ENCODE data around the gene RAMACL. TPM values are rescaled to one million over a fixed set of nuclear protein-coding genes. Genes with fewer than 3 reads are reported as not detected.
"Not testable (repeated sequence)": the region's sequence is repeated elsewhere in the genome, so short reads cannot be mapped to it uniquely, and the experiment has no call there.

The RAMACL gene
- total RNA-seq, 1 donor from 2014 or later: 0.39 TPM

DNA sequence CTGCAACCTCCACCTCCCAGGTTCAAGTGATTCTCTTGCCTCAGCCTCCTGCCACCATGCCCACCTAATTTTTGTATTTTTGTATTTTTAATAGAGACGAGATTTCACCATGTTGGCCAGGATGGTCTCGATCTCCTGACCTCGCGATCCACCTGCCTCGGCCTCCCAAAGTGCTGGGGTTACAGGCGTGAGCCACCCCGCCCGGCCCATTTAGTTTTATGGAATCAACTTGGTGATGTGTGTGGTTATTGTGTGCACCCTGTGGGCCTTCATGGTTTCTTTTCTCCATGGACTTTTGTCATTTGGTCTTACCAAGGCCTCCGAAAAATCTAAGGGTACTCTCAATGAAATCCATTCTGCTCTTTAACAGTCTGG, 47.5 kb downstream of the RAMACL start:
- intact Hi-C loops (cut with micrococcal nuclease): not testable (repeated sequence)

DNA sequence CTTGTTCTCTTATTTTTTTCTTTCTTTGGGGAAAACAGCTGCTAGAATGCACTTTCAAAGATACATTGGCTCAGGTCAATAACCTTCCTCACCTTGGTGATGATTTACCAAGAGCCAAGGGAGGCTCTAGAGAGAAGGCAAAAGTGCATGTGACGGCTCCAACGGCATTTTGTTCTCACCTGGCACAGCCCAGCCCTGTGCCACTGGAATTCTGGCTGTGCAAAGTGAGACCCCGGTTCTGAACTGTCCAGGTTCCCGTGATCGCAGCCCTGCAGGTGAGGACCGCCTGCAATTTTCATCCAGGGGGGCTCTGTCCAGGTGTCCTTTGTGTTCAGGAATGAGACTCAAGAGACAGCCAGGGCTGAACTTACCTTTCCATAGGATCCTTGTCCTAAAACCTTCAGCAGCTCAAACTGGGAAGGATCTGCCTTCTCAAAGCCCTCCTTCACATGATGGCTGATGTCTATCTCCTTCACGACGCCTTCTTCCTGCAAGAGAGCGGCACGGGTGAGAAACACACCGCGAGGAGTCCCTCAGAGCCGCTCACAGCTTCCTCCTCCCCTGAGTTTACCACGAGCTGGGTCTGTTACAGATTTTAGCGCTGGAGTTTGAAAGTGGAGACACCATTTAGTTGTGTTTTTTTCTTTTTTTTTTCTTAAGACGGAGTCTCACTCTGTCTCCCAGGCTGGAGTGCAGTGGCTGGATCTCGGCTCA, 48.0 kb downstream of the RAMACL start:
- intact Hi-C loops (cut with micrococcal nuclease): no loop called here

GRCh38 chr6:166534658-166535406, 51.6 kb downstream of the RAMACL start:
- intact Hi-C loops (cut with micrococcal nuclease): no loop called here

DNA sequence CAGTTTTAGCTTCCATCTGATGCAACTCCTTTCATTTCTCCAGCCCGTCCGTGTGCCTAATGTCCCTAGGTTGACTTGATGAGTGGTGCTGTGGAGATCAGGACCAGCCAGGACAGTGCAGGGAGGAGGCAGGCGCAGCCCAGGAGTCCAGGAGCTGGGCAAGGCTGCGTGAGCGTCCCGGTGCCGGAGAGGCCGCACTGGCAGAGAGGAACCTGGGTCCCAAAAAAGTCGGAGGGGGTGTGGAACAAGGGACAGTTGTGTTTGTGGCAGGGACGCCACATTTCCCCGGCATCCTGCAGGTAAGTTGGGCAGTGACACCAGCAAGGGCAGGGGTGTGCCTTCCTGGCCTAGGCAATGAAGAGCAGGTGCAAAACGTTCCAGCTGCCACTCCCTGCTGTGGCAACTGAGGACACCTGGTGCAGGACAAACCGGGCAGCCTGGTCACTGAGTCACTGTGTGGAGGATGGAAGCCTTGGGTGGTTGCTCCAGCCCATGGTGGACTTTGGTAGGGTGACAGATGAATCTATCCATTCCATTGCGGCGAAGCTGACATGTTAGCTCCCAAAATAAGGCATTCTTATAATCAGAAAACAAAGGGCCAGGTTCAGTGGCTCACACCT, 53.2 kb downstream of the RAMACL start:
- intact Hi-C loops (cut with micrococcal nuclease): no loop called here

Other genes starting within 250 kb of the RAMACL start
- gene SFT2D1, start 244.1 kb downstream of the RAMACL start, total RNA-seq: 52.5 and 57.9 TPM in 2 replicates
- 24.1 and 27.7 TPM in 2 replicates for gene MPC1, start 203.7 kb downstream of the RAMACL start, total RNA-seq
- 4.6 and 4.9 TPM in 2 replicates for gene RPS6KA2, start 40.6 kb upstream of the RAMACL start, total RNA-seq